GM12878 (cell line): ENCODE measurements around the gene DYNC1I1. TPM values are rescaled to one million over a fixed set of nuclear protein-coding genes. Genes with fewer than 3 reads are reported as not detected.
A peak's percentile ranks its signal among the peaks of the same experiment; 100 is the strongest.

Source experiments
- ATAC-seq: fragments of 200-7000 bp; cut with Tn5 transposase; 3 replicates; pipeline ENCODE4 v1.9.1; 2020; ENCODE audit warnings: mild to moderate bottlenecking, moderate library complexity
- BruUV-seq: library from RNA; stranded (reverse); fragments of 400-500 nt; replicated peaks from 2 replicates; lab custom pipeline; 2021; lab: Mats Ljungman, UMichigan
- CTCF ChIA-PET: fragments of 300-600 bp; sonication (Branson Sonifier 250); formaldehyde crosslinking; extraction: SDS; loops from one replicate; lab custom pipeline; 2021; ENCODE audit warnings: inconsistent platforms; lab: Yijun Ruan, JAX
- POLR2A ChIA-PET: fragments of 350-600 bp; formaldehyde crosslinking; extraction: SDS; loops from one replicate; lab custom pipeline; 2021; ENCODE audit warnings: inconsistent platforms; lab: Charles Lee
- RAD21 ChIA-PET: fragments of 300-600 bp; sonication (Branson Sonifier 250); formaldehyde crosslinking; loops from one replicate; lab custom pipeline; 2023; ENCODE audit warnings: antibody characterized with exemption; ENCODE audit not compliant: unreplicated experiment; lab: Charles Lee
- SMC1A ChIA-PET: fragments of 300-600 bp; sonication (Branson Sonifier 250); formaldehyde crosslinking; loops from one replicate; lab custom pipeline; 2023; ENCODE audit not compliant: unreplicated experiment, uncharacterized antibody; lab: Charles Lee
- DNase-seq: peaks from one replicate; pipeline ENCODE4 v3.0.0-alpha.2; 2011; ENCODE audit warnings: low read depth, low spot score
- FAIRE-seq: peaks from 3 replicates; lab custom pipeline; 2011; peaks lifted over from hg19 to GRCh38; lab: Jason Lieb, UNC
- H2AFZ ChIP-seq: 2 replicates; pipeline ENCODE4 v1.6.0; 2011; ENCODE audit warnings: low read depth, low read length, control low read depth; ENCODE audit not compliant: control insufficient read depth
- H3K27ac ChIP-seq: 2 replicates; pipeline ENCODE4 v1.5.1; 2011; ENCODE audit warnings: control low read depth; ENCODE audit not compliant: control insufficient read depth, insufficient read depth
- H3K27me3 ChIP-seq, 2 experiments: replicated peaks in 1 of 2; 2 replicates each; pipeline versions ENCODE4 v1.6.0 to v1.6.1; 2011; ENCODE audit warnings: low read length in 1 of 2; ENCODE audit not compliant: control insufficient read depth in 2 of 2, insufficient read depth in 2 of 2
- H3K36me3 ChIP-seq, 2 experiments: 2 replicates each; pipeline ENCODE4 v1.5.1; 2011; ENCODE audit warnings: low read length in 1 of 2; ENCODE audit not compliant: control insufficient read depth in 2 of 2, insufficient read depth in 2 of 2
- H3K4me1 ChIP-seq: 2 replicates; pipeline ENCODE4 v1.6.1; 2011; ENCODE audit warnings: mild to moderate bottlenecking, low read length, moderate library complexity, mixed read lengths; ENCODE audit not compliant: control insufficient read depth, insufficient read depth
- H3K4me2 ChIP-seq: 2 replicates; pipeline ENCODE4 v1.6.0; 2011; ENCODE audit warnings: control low read depth; ENCODE audit not compliant: control insufficient read depth, insufficient read depth
- H3K4me3 ChIP-seq: fragments of 200-600 bp; sonication (generic); 2 replicates; pipeline ENCODE4 v1.5.1; 2016
- H3K79me2 ChIP-seq: 2 replicates; pipeline ENCODE4 v1.6.0; 2011; ENCODE audit warnings: low read length; ENCODE audit not compliant: control insufficient read depth, insufficient read depth
- H3K9ac ChIP-seq: 2 replicates; pipeline ENCODE4 v1.8.0; 2011; ENCODE audit warnings: low read length, control low read depth, mixed read lengths; ENCODE audit not compliant: control insufficient read depth, insufficient read depth
- H3K9me3 ChIP-seq: replicated peaks from 3 replicates; pipeline ENCODE4 v1.5.1; 2011; ENCODE audit warnings: mild to moderate bottlenecking, low read length; ENCODE audit not compliant: control insufficient read depth, insufficient read depth
- H4K20me1 ChIP-seq: 2 replicates; pipeline ENCODE4 v1.6.0; 2011; ENCODE audit not compliant: control insufficient read depth, insufficient read depth
- BACH1 ChIP-seq: fragments of 450-650 bp; IDR thresholded peaks from 2 replicates; pipeline ENCODE4 v1.6.1; 2017; ENCODE audit warnings: mild to moderate bottlenecking, borderline replicate concordance
- FOXM1 ChIP-seq: IDR thresholded peaks from 2 replicates; pipeline ENCODE4 v1.6.1; 2012; ENCODE audit warnings: low read depth, mild to moderate bottlenecking, inconsistent platforms, low read length, moderate library complexity
- IRF3 ChIP-seq: fragments of 450-650 bp; IDR thresholded peaks from 2 replicates; pipeline ENCODE4 v1.6.1; 2014; ENCODE audit warnings: mild to moderate bottlenecking
- KLF5 ChIP-seq: fragments of 450-650 bp; IDR thresholded peaks from 2 replicates; pipeline ENCODE4 v1.6.1; 2014; ENCODE audit warnings: mild to moderate bottlenecking; ENCODE audit not compliant: partially characterized antibody
- MXI1 ChIP-seq: fragments of 150-350 bp; IDR thresholded peaks from 2 replicates; pipeline ENCODE4 v1.6.1; 2011; ENCODE audit warnings: low read depth, mild to moderate bottlenecking, inconsistent platforms, low read length, improper control_type of control experiment
- RELB ChIP-seq: fragments of 450-650 bp; IDR thresholded peaks from 2 replicates; pipeline ENCODE4 v1.6.1; 2017; ENCODE audit warnings: low read depth, mild to moderate bottlenecking, moderate library complexity
- SPI1 ChIP-seq: IDR thresholded peaks from 2 replicates; pipeline ENCODE4 v1.6.1; 2011; ENCODE audit warnings: low read depth, mild to moderate bottlenecking, low read length, moderate library complexity, borderline replicate concordance; ENCODE audit not compliant: insufficient read depth
- TBL1XR1 ChIP-seq: IDR thresholded peaks from 2 replicates; pipeline ENCODE4 v1.6.1; 2012; ENCODE audit warnings: low read depth, low read length, improper control_type of control experiment
- ZBTB40 ChIP-seq: fragments of 450-650 bp; IDR thresholded peaks from 2 replicates; pipeline ENCODE4 v1.6.1; 2016; ENCODE audit warnings: mild to moderate bottlenecking, moderate library complexity, borderline replicate concordance
- WGBS: methylation state at CpG from one replicate; pipeline ENCODE4 v1.1.6; 2016; ENCODE audit warnings: low lambda C conversion rate; ENCODE audit not compliant: insufficient replicate concordance, insufficient coverage; ENCODE audit errors: missing lambda C conversion rate; 5-methylcytosine and 5-hydroxymethylcytosine counted together
- in situ Hi-C: fragments of 300-500 bp; cut with MboI; formaldehyde crosslinking; loops from 9 replicates; pipeline ENCODE4 v1.14.3; 2018; ENCODE audit warnings: mixed read lengths
- intact Hi-C: fragments of 100-400 bp; cut with micrococcal nuclease; formaldehyde crosslinking; loops from one replicate; pipeline ENCODE4 v1.14.2; 2022; ENCODE audit not compliant: unreplicated experiment
- polyA plus RNA-seq, 11 experiments: library from polyadenylated mRNA; depleted of rRNA in 4 of 11; unstranded in 6 of 11; stranded (reverse) in 5 of 11; fragments of >200 nt; fragmentation: Nextera tagmentation in 4 of 11; fragmentation: Illumina TruSeq in 1 of 11; extraction: Ambion mirVana in 4 of 11; extraction: Trizol in 1 of 11; gene quantifications; 1 replicate in 1 of 11; 2 replicates in 10 of 11; pipeline versions ENCODE4 v1.2.1 to v1.2.3, GENCODE V29; 2011 to 2016; ENCODE audit warnings: inconsistent platforms in 2 of 11, missing spikeins in 2 of 11, low read depth in 1 of 11
- total RNA-seq, 4 experiments: library from RNA; depleted of rRNA in 3 of 4; stranded (reverse); fragments of >200 nt in 3 of 4; fragmentation: Illumina TruSeq in 1 of 4; extraction: Trizol in 1 of 4; gene quantifications; 2 replicates each; pipeline versions ENCODE4 v1.2.1 to v1.2.3, GENCODE V29; 2013 to 2021

Gene DYNC1I1
- total and polyA plus RNA-seq, 10 of the 15 experiments (the other 5 are each of a cell fraction or from before 2014, with no cell fraction given) = 0.05 to 0.91 (median 0.14) TPM; not detected in 3

GRCh38 chr7:95828824-95829790 is 56.8 kb downstream of the DYNC1I1 start (continued):
- no peak for TF ChIP-seq RELB
- TF ChIP-seq, all 136 proteins: peak for 0

- no peaks in the 10 kb centered on the region for H3K27me3 ChIP-seq
- H3K27ac ChIP-seq = no peak overlapping the region
- H3K9ac ChIP-seq = no peak overlapping the region
- RAD21 ChIA-PET = interaction anchor here (0.9 to 2.5 kb wide), 6 partner anchors 27 to 330 kb away, joined by 3 to 11 read pairs (median 6); no protein-coding TSS in a partner anchor
- intact Hi-C loops (no loop called here), in situ Hi-C loops (no loop called here)
- H3K4me3 ChIP-seq = no peak overlapping the region
- H3K4me1 ChIP-seq = no peaks in the 10 kb centered on the region
- SMC1A ChIA-PET = interaction anchor here (0.6 to 4.6 kb wide), 14 partner anchors 16 to 1995 kb away, joined by 3 to 28 read pairs (median 4); no protein-coding TSS in a partner anchor
- WGBS = 16% methylated on average over 4 of the region's 4 CpGs
- no peak overlapping the region for H2AFZ ChIP-seq
- no peak overlapping the region for H3K4me2 ChIP-seq
- FAIRE-seq (peak; percentile 44), DNase-seq (no peak), ATAC-seq (peak; percentile 98)
- no peaks in the 10 kb centered on the region for H3K79me2 ChIP-seq
- H3K9me3 ChIP-seq = no peaks in the 10 kb centered on the region
- H4K20me1 ChIP-seq = no peaks in the 10 kb centered on the region
- no peaks in the 10 kb centered on the region for H3K36me3 ChIP-seq
- CTCF ChIA-PET = interaction anchor here (0.7 to 4.2 kb wide), 28 partner anchors 11 to 1349 kb away, joined by 3 to 50 read pairs (median 4); partner anchors contain the start of gene DYNC1I1
- no TSS peak for BruUV-seq
- POLR2A ChIA-PET = interaction anchor here (1.1 kb wide), 1 partner anchor 12 kb away, joined by 3 read pairs; no protein-coding TSS in a partner anchor
- TF ChIP-seq BACH1 (no peak), KLF5 (no peak), FOXM1 (no peak), ZBTB40 (no peak), IRF3 (no peak), TBL1XR1 (no peak), MXI1 (no peak), SPI1 (peak; percentile 36; the same call in 1 of the 2 replicates)
Measured at GRCh38 chr7:95840953-95841950, 68.9 kb downstream of the DYNC1I1 start.
